GM23248 (cell line): ENCODE measurements around the gene EIF3A.

Source experiments
- EZH2 ChIP-seq: fragments of 200-600 bp; sonication (generic); IDR thresholded peaks from 2 replicates; pipeline ENCODE4 v1.6.1; 2018; ENCODE audit warnings: antibody characterized with exemption, mild to moderate bottlenecking; ENCODE audit not compliant: insufficient read depth, poor library complexity, severe bottlenecking
- EZH2phosphoT487 ChIP-seq: fragments of 200-600 bp; sonication (generic); IDR thresholded peaks from 2 replicates; pipeline ENCODE4 v1.6.1; 2018; ENCODE audit warnings: antibody characterized with exemption, moderate library complexity, mild to moderate bottlenecking, low read depth; ENCODE audit not compliant: insufficient read depth

DNA sequence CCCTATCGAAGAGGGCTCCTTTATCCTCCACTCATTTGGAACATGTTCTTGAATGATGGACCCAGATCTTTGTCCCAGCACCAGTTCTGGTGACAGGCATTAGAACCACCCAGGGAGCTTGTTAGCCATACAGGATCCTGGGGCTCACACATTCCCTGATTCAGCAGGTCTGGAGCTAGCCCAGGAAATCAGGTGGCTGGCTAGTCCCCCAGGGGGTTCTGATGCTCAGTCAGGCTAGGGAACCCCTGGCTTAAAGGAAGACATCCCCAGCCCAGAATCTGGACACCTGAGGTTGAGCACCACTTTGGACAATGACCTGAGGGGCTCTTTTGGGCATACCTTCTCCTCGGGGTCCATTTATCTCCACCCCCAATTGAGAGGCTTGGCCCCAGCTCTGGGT, 88.1 kb downstream of the EIF3A start:
- TF ChIP-seq EZH2 (no peak), EZH2phosphoT487 (no peak)
